ENCODE results near the gene AKAP8. TPM values are rescaled to one million over a fixed set of nuclear protein-coding genes. Genes with fewer than 3 reads are reported as not detected.

The AKAP8 gene
- polyA plus RNA-seq, 1 donor from 2014 or later = 22.7 TPM

DNA sequence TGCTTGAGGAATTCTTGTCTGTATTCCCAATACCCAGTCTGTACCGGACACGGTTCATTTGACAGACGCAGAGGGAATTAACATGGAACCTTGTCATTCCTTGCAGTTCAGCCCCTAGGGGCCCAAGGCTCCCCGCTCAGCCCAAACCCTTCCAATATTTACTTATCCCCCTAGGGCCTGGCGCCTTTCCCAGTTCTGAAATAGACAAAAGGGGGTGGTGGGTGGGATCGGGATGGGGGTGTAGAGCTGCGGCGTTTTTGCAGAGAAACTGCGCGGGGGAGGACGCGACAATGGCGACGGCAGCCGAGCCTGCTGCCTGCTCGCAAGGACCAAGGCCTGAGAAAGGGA, 38.6 kb upstream of the AKAP8 start:
- Histone ChIP-seq H3K27ac (ENCODE audit: low read length) (peak overlapping the region; percentile 97), H3K27me3 (ENCODE audit: insufficient read depth, low read depth, low read length) (no peaks in the 10 kb centered on the region), H3K36me3 (ENCODE audit: insufficient read depth, low read length) (peaks cover 8% of the 10 kb centered on the region), H3F3A (ENCODE audit: insufficient read depth, low read length, poor library complexity, severe bottlenecking) (no peaks in the 10 kb centered on the region), H2AFZ (ENCODE audit: low read depth, low read length) (peak overlapping the region; percentile 2), H3K79me2 (replicated peaks; ENCODE audit: insufficient read depth, low read length) (peaks cover 50% of the 10 kb centered on the region), H3K9me3 (ENCODE audit: low read length) (no peaks in the 10 kb centered on the region), H4K20me1 (ENCODE audit: insufficient read depth) (peaks cover 12% of the 10 kb centered on the region), H3K4me3 (ENCODE audit: low read length) (peak overlapping the region; percentile 96), H3K9ac (ENCODE audit: low read length) (peak overlapping the region; percentile 99), H3K4me2 (ENCODE audit: low read length) (peak overlapping the region; percentile 90), H3K9me2 (ENCODE audit: insufficient read depth, low read length) (no peaks in the 10 kb centered on the region)
- TF ChIP-seq, protein P1, sequence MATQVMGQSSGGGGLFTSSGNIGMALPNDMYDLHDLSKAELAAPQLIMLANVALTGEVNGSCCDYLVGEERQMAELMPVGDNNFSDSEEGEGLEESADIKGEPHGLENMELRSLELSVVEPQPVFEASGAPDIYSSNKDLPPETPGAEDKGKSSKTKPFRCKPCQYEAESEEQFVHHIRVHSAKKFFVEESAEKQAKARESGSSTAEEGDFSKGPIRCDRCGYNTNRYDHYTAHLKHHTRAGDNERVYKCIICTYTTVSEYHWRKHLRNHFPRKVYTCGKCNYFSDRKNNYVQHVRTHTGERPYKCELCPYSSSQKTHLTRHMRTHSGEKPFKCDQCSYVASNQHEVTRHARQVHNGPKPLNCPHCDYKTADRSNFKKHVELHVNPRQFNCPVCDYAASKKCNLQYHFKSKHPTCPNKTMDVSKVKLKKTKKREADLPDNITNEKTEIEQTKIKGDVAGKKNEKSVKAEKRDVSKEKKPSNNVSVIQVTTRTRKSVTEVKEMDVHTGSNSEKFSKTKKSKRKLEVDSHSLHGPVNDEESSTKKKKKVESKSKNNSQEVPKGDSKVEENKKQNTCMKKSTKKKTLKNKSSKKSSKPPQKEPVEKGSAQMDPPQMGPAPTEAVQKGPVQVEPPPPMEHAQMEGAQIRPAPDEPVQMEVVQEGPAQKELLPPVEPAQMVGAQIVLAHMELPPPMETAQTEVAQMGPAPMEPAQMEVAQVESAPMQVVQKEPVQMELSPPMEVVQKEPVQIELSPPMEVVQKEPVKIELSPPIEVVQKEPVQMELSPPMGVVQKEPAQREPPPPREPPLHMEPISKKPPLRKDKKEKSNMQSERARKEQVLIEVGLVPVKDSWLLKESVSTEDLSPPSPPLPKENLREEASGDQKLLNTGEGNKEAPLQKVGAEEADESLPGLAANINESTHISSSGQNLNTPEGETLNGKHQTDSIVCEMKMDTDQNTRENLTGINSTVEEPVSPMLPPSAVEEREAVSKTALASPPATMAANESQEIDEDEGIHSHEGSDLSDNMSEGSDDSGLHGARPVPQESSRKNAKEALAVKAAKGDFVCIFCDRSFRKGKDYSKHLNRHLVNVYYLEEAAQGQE (IDR thresholded peaks at IDR 0.05; ENCODE audit: borderline replicate concordance) = no peak
- TF ChIP-seq RAD21 (conservative IDR thresholded peaks at IDR 0.05) (no peak), TAF1 (IDR thresholded peaks at IDR 0.05; ENCODE audit: low read depth) (no peak), POLR2AphosphoS5 (IDR thresholded peaks at IDR 0.05) (no peak), EP300 (conservative IDR thresholded peaks at IDR 0.05; ENCODE audit: poor library complexity, severe bottlenecking) (no peak), EZH2 (IDR thresholded peaks at IDR 0.05; ENCODE audit: borderline replicate concordance, insufficient read depth, low read length, poor library complexity, severe bottlenecking) (no peak), SMC3 (conservative IDR thresholded peaks at IDR 0.05; ENCODE audit: poor library complexity) (no peak), MXI1 (conservative IDR thresholded peaks at IDR 0.05; ENCODE audit: poor library complexity, severe bottlenecking) (no peak)
- TF ChIP-seq, protein P2, sequence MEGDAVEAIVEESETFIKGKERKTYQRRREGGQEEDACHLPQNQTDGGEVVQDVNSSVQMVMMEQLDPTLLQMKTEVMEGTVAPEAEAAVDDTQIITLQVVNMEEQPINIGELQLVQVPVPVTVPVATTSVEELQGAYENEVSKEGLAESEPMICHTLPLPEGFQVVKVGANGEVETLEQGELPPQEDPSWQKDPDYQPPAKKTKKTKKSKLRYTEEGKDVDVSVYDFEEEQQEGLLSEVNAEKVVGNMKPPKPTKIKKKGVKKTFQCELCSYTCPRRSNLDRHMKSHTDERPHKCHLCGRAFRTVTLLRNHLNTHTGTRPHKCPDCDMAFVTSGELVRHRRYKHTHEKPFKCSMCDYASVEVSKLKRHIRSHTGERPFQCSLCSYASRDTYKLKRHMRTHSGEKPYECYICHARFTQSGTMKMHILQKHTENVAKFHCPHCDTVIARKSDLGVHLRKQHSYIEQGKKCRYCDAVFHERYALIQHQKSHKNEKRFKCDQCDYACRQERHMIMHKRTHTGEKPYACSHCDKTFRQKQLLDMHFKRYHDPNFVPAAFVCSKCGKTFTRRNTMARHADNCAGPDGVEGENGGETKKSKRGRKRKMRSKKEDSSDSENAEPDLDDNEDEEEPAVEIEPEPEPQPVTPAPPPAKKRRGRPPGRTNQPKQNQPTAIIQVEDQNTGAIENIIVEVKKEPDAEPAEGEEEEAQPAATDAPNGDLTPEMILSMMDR (IDR thresholded peaks at IDR 0.05; ENCODE audit: poor library complexity, severe bottlenecking) = no peak

DNA sequence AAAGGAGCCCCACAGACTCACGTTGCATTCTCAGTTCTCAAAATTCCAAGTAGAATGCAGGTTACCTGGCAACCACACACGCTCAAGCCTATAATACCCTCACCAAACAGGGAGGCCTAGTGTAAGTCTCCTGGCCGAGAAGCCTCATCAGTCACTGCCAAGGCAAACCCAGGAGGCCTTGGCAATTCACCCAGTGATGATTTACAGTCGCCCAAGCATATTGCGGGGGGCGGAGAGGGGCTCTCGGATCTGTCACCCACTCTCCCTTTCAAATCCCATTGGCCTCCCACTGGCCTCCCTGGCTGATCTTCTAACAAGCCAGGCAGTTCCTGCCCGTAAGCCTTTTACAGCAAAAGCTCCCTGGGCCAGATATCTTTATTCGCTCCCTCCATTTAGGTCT, 38.1 kb upstream of the AKAP8 start:
- Histone ChIP-seq H3K9me3 (ENCODE audit: low read length) (no peaks in the 10 kb centered on the region), H3K79me2 (replicated peaks; ENCODE audit: insufficient read depth, low read length) (peaks cover 55% of the 10 kb centered on the region), H3K9me2 (ENCODE audit: insufficient read depth, low read length) (no peaks in the 10 kb centered on the region), H3K36me3 (ENCODE audit: insufficient read depth, low read length) (peaks cover 5% of the 10 kb centered on the region), H3F3A (ENCODE audit: insufficient read depth, low read length, poor library complexity, severe bottlenecking) (no peaks in the 10 kb centered on the region), H3K4me2 (ENCODE audit: low read length) (peak overlapping the region; percentile 90), H3K4me3 (ENCODE audit: low read length) (peak overlapping the region; percentile 96), H3K27ac (ENCODE audit: low read length) (peak overlapping the region; percentile 97), H3K9ac (ENCODE audit: low read length) (peak overlapping the region; percentile 99), H4K20me1 (ENCODE audit: insufficient read depth) (peaks cover 16% of the 10 kb centered on the region), H2AFZ (ENCODE audit: low read depth, low read length) (no peak overlapping the region), H3K27me3 (ENCODE audit: insufficient read depth, low read depth, low read length) (no peaks in the 10 kb centered on the region)
- TF ChIP-seq SMC3 (conservative IDR thresholded peaks at IDR 0.05; ENCODE audit: poor library complexity) (no peak), EP300 (conservative IDR thresholded peaks at IDR 0.05; ENCODE audit: poor library complexity, severe bottlenecking) (no peak)
- TF ChIP-seq, protein P2 (IDR thresholded peaks at IDR 0.05; ENCODE audit: poor library complexity, severe bottlenecking) = no peak

All from neural cell (in vitro differentiated cells).